Fibroblast of pulmonary artery (primary cell): ENCODE data around the gene EXOC3L4.

Source experiments
- DNase-seq: peaks from one replicate; pipeline ENCODE4 v3.0.0-alpha.2; 2010; ENCODE audit warnings: low read depth
- H3K4me3 ChIP-seq: replicated peaks from 2 replicates; pipeline ENCODE4 v1.5.1; 2011; ENCODE audit warnings: low read depth, mild to moderate bottlenecking, control low read depth, low read length, moderate library complexity
- TF ChIP-seq, protein P1 (sequence below): IDR thresholded peaks from 2 replicates; pipeline ENCODE4 v1.5.1; 2011; ENCODE audit warnings: mild to moderate bottlenecking, control low read depth, low read length, inconsistent platforms; ENCODE audit errors: missing control alignments

Gene EXOC3L4

DNA sequence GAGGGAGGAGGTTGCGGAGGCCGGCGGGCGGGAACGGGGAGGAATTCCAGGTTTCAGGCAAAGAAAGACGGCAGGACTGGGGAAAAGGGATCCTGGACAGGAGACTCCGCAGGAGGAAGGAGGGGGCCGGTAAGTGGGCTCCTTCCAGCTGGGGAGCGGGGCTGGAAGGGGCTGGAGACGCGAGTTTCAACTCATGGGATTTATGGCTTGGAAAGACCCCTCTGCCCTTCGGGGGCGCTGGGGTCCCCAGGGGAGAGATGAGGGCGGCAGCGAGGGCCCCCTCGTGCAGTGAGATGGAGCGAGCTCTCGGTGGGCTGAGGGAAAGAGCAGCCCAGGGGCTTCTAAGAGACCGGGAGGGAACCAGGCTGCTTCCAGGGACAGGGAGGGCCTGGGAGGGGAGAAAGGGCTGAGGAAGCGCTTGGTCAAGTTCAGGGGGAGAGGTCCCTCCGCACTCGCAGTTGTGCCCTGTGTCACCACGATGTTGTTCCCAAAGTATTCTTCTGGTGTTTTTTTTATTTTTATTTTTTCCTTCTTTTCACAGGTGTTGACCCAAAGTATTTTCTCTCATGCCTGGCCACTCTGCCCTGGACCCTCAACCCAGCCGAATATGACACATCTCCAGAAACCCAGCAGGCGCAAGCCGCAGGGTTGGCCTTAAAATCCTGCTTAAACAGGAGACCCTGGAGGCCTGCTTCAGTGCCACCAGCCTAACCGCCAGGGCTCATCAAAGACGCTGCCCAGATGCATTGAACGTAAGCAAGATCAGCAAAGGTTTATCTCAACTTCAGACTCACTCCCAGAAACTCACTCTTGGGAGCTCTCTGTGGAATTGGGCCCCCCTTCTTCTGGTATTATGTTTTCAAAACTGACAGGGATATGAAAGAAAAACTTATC lies 44.9 kb downstream of the EXOC3L4 start:
- DNase-seq: no peak
- no peak overlapping the region for H3K4me3 ChIP-seq
- TF ChIP-seq, protein P1, sequence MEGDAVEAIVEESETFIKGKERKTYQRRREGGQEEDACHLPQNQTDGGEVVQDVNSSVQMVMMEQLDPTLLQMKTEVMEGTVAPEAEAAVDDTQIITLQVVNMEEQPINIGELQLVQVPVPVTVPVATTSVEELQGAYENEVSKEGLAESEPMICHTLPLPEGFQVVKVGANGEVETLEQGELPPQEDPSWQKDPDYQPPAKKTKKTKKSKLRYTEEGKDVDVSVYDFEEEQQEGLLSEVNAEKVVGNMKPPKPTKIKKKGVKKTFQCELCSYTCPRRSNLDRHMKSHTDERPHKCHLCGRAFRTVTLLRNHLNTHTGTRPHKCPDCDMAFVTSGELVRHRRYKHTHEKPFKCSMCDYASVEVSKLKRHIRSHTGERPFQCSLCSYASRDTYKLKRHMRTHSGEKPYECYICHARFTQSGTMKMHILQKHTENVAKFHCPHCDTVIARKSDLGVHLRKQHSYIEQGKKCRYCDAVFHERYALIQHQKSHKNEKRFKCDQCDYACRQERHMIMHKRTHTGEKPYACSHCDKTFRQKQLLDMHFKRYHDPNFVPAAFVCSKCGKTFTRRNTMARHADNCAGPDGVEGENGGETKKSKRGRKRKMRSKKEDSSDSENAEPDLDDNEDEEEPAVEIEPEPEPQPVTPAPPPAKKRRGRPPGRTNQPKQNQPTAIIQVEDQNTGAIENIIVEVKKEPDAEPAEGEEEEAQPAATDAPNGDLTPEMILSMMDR: no peak

- no peak for DNase-seq
- TF ChIP-seq, protein P1: no peak
- no peak overlapping the region for H3K4me3 ChIP-seq
These were observed 46.0 kb downstream of the EXOC3L4 start for GRCh38 chr14:103140316-103141109.

- peak; percentile 65 for DNase-seq
- TF ChIP-seq, protein P1: peak; percentile 87
These were observed 46.7 kb downstream of the EXOC3L4 start for GRCh38 chr14:103141117-103141796.

DNA sequence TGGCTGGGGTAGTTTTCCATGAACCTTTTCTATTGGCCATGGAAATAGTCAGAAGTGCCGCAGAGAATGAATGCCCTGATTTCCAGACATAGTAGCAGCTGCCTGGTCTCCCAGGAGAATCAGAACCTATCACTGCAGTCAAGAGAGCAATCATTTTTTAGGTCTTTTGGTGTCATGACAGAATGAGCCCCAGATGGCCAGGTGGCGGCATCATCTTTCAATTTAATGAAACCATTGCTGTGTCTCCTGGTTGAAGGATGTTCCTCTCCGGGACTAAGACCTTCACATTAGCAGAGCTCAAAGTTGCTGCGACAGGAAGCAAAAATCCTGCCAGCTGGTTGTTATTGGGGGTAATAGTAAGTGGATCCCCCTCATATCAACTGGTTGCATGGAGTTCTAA lies 47.5 kb downstream of the EXOC3L4 start:
- no peak for DNase-seq
- TF ChIP-seq, protein P1: no peak
- no peak overlapping the region for H3K4me3 ChIP-seq

More at GRCh38 chr14:103141117-103141796, 46.7 kb downstream of the EXOC3L4 start:
- no peak overlapping the region for H3K4me3 ChIP-seq

DNA sequence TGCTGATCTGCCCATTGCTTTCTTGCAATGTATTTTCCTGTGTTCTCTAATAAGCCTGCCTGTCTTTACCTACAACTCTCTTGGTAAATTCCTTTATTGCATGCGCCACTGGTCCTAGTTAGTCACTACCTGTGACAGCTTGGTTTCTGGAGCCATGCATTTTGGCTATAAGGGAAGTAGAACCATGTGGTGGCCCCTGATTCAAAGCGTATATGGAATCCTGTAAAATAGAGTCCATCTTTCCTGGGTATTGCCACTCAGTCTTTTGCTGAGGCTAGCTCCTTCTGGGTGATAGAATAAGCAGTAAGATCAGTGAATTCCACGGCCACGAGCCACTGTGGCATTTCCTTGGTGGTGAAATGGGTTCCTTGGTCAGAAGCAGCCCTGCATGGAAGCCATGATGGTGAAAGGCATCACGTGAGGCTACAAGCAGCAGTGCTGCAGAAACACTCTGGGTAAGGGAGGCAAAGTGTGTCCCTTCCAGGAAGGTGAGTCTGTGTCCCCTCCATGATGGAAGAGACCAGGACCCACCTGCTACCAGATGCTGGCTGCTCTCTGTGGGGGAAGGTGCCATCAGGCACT lies 48.3 kb downstream of the EXOC3L4 start:
- DNase-seq: no peak
- no peak overlapping the region for H3K4me3 ChIP-seq
- TF ChIP-seq, protein P1: no peak

DNA sequence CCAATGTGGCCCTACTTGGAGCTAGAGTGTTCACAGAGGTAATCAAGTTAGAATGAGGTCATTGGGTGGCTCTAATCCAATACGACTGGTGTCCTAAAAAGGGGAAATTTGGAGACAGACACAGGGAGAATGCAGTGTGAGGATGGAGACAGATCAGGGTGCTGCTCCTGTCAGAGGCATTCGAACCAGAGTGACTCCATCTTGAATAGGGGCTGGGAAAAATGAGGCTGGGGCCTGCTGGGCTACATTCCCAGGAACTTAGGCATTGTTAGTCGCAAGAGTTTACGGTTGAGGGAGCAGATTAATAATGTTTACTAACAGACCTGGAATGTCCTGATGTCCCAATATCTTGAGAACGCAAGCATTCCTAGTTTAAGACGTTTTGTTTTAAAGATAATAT lies 49.0 kb downstream of the EXOC3L4 start:
- TF ChIP-seq, protein P1: no peak
- no peak overlapping the region for H3K4me3 ChIP-seq
- DNase-seq: peak; percentile 63
